Panc1 (cell line): ENCODE measurements around the gene ATF1. TPM values are rescaled to one million over a fixed set of nuclear protein-coding genes. Genes with fewer than 3 reads are reported as not detected.

ENCODE experiments used
- ATAC-seq: fragments of 200-7000 bp; cut with Tn5 transposase; 2 replicates; pipeline ENCODE4 v1.9.1; 2020; ENCODE audit warnings: mild to moderate bottlenecking, moderate library complexity
- BruUV-seq: library from RNA; stranded (reverse); fragments of 400-500 nt; replicated peaks from 2 replicates; lab custom pipeline; 2021; lab: Mats Ljungman, UMichigan
- CTCF ChIA-PET: fragments of 300-600 bp; sonication (Branson Sonifier 250); formaldehyde crosslinking; loops from one replicate; lab custom pipeline; 2022; ENCODE audit warnings: antibody characterized with exemption; lab: Charles Lee
- POLR2A ChIA-PET: fragments of 300-600 bp; sonication (Branson Sonifier 250); formaldehyde crosslinking; loops from one replicate; lab custom pipeline; 2022; ENCODE audit warnings: antibody characterized with exemption; lab: Charles Lee
- DNase-seq: peaks from one replicate; pipeline ENCODE4 v3.0.0-alpha.2; 2010; ENCODE audit warnings: low read depth, low spot score
- H3K27ac ChIP-seq: 2 replicates; pipeline ENCODE4 v1.5.1; 2011; ENCODE audit warnings: mild to moderate bottlenecking, low read length, inconsistent platforms
- H3K27me3 ChIP-seq: fragments of 200-500 bp; sonication (Bioruptor generic); 2 replicates; pipeline ENCODE4 v1.6.0; 2014; ENCODE audit warnings: low read length, inconsistent platforms; ENCODE audit not compliant: control insufficient read depth, insufficient read depth
- H3K36me3 ChIP-seq: fragments of 200-500 bp; sonication (Bioruptor generic); 2 replicates; pipeline ENCODE4 v1.5.1; 2014; ENCODE audit warnings: inconsistent platforms, mild to moderate bottlenecking, low read length, moderate library complexity; ENCODE audit not compliant: control insufficient read depth, insufficient read depth
- H3K4me1 ChIP-seq: 2 replicates; pipeline ENCODE4 v1.5.1; 2011; ENCODE audit warnings: inconsistent platforms, mild to moderate bottlenecking, low read length, moderate library complexity; ENCODE audit not compliant: control insufficient read depth, insufficient read depth
- H3K4me3 ChIP-seq, 2 experiments: 2 replicates each; pipeline ENCODE4 v1.5.1; 2011 to 2012; ENCODE audit warnings: low read depth in 2 of 2, low read length in 2 of 2, mild to moderate bottlenecking in 2 of 2, inconsistent platforms in 1 of 2, moderate library complexity in 1 of 2
- H3K9me3 ChIP-seq: fragments of 200-500 bp; sonication (Bioruptor generic); 2 replicates; pipeline ENCODE4 v1.5.1; 2014; ENCODE audit warnings: low read depth, mild to moderate bottlenecking, inconsistent platforms, low read length, moderate library complexity; ENCODE audit not compliant: control insufficient read depth, insufficient read depth
- POLR2AphosphoS5 ChIP-seq: IDR thresholded peaks from 2 replicates; pipeline ENCODE4 v1.6.1; 2012; ENCODE audit warnings: mild to moderate bottlenecking, low read depth, low read length, moderate library complexity
- SIN3A ChIP-seq: IDR thresholded peaks from 2 replicates; pipeline ENCODE4 v1.6.1; 2012; ENCODE audit warnings: low read depth, mild to moderate bottlenecking, low read length, moderate library complexity, borderline replicate concordance; ENCODE audit not compliant: insufficient read depth
- TCF7L2 ChIP-seq: IDR thresholded peaks from 2 replicates; pipeline ENCODE4 v1.6.1; 2011; ENCODE audit warnings: mild to moderate bottlenecking, low read depth, low read length, inconsistent platforms
- in situ Hi-C: cut with HindIII; loops from 2 replicates; pipeline ENCODE4 v1.10.0; 2016; ENCODE audit warnings: low sequenced_read_pairs, low pct_unique_long_range_greater_than_20kb
- intact Hi-C: fragments of 100-400 bp; cut with micrococcal nuclease; formaldehyde crosslinking; loops from one replicate; pipeline ENCODE4 v1.10.0; 2022; ENCODE audit not compliant: unreplicated experiment
- total RNA-seq: library from RNA; stranded (reverse); gene quantifications from one replicate; pipeline ENCODE4 v1.2.1, GENCODE V29; 2021; ENCODE audit not compliant: unreplicated experiment
- TF ChIP-seq, protein P1 (sequence below), 2 experiments: IDR thresholded peaks; 2 replicates each; pipeline ENCODE4 v1.6.1; 2011 to 2012; ENCODE audit warnings: low read depth in 2 of 2, control low read depth in 1 of 2, low read length in 1 of 2, mild to moderate bottlenecking in 1 of 2, moderate library complexity in 1 of 2; ENCODE audit not compliant: insufficient read depth in 1 of 2
- TF ChIP-seq, protein P2 (sequence below): fragments of 450-650 bp; IDR thresholded peaks from 2 replicates; pipeline ENCODE4 v1.5.1; 2017; ENCODE audit warnings: mild to moderate bottlenecking

The ATF1 gene
- total RNA-seq, 1 experiment from 2014 or later = 52.2 TPM

DNA sequence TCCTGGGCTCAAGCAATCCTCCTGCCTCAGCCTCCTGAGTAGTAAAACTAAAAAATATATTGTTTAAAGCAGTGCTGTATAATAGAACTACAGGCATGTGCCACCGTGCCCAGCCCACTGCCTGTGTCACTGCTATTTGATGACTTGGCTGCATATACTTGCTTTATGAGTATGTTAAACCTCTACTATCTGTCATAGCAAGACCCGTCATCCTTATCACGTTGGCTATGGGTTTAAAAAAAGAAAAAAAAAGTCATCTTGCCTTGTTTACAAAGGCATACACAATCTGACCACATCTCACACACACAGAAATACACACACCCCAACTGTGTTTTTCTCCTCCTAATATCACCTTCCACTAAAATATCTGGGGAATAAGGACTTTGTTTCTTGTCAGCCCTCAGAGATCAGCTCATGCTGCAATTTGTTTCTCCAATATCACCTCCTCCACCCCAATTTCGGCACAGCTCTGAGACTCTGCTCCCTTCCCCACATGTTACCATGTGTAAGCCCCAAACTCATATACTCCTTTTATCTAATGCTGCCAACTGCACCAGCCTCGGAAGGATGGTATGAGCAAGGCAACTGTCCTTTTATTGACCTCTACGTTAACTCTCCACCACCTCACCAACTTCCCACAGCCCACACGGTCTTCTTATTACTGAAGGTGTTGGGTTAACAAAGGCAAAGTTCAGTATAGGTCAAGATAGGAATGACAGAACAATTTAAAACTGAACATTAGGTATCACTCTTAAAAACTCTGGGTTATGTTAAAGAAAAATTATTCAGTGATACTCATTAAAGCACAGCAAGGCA is 78.0 kb downstream of the ATF1 start:
- H3K9me3 ChIP-seq = no peaks in the 10 kb centered on the region; the same call in 1 of the 2 replicates
- no peak overlapping the region for H3K4me3 ChIP-seq
- no peaks in the 10 kb centered on the region for H3K4me1 ChIP-seq
- H3K27ac ChIP-seq = no peak overlapping the region
- intact Hi-C loops (no loop called here), in situ Hi-C loops (no loop called here)
- POLR2A ChIA-PET = interaction anchor here (0.6 kb wide), 1 partner anchor 13 kb away, joined by 3 read pairs; no protein-coding TSS in a partner anchor
- no TSS peak for BruUV-seq
- no peak for ATAC-seq
- H3K36me3 ChIP-seq = no peaks in the 10 kb centered on the region
- no peak for TF ChIP-seq TCF7L2
- TF ChIP-seq SIN3A = no peak
- TF ChIP-seq, protein P1, sequence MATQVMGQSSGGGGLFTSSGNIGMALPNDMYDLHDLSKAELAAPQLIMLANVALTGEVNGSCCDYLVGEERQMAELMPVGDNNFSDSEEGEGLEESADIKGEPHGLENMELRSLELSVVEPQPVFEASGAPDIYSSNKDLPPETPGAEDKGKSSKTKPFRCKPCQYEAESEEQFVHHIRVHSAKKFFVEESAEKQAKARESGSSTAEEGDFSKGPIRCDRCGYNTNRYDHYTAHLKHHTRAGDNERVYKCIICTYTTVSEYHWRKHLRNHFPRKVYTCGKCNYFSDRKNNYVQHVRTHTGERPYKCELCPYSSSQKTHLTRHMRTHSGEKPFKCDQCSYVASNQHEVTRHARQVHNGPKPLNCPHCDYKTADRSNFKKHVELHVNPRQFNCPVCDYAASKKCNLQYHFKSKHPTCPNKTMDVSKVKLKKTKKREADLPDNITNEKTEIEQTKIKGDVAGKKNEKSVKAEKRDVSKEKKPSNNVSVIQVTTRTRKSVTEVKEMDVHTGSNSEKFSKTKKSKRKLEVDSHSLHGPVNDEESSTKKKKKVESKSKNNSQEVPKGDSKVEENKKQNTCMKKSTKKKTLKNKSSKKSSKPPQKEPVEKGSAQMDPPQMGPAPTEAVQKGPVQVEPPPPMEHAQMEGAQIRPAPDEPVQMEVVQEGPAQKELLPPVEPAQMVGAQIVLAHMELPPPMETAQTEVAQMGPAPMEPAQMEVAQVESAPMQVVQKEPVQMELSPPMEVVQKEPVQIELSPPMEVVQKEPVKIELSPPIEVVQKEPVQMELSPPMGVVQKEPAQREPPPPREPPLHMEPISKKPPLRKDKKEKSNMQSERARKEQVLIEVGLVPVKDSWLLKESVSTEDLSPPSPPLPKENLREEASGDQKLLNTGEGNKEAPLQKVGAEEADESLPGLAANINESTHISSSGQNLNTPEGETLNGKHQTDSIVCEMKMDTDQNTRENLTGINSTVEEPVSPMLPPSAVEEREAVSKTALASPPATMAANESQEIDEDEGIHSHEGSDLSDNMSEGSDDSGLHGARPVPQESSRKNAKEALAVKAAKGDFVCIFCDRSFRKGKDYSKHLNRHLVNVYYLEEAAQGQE (IDR thresholded peaks at IDR 0.05; ENCODE audit: insufficient read depth in 1 of 2, low read depth in 2 of 2, low read length in 1 of 2) = no peak
- TF ChIP-seq, protein P2, sequence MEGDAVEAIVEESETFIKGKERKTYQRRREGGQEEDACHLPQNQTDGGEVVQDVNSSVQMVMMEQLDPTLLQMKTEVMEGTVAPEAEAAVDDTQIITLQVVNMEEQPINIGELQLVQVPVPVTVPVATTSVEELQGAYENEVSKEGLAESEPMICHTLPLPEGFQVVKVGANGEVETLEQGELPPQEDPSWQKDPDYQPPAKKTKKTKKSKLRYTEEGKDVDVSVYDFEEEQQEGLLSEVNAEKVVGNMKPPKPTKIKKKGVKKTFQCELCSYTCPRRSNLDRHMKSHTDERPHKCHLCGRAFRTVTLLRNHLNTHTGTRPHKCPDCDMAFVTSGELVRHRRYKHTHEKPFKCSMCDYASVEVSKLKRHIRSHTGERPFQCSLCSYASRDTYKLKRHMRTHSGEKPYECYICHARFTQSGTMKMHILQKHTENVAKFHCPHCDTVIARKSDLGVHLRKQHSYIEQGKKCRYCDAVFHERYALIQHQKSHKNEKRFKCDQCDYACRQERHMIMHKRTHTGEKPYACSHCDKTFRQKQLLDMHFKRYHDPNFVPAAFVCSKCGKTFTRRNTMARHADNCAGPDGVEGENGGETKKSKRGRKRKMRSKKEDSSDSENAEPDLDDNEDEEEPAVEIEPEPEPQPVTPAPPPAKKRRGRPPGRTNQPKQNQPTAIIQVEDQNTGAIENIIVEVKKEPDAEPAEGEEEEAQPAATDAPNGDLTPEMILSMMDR = no peak
- DNase-seq = no peak
- CTCF ChIA-PET = interaction anchor here (0.6 kb wide), 1 partner anchor 321 kb away, joined by 7 read pairs; no protein-coding TSS in a partner anchor
- H3K27me3 ChIP-seq = no peaks in the 10 kb centered on the region

DNA sequence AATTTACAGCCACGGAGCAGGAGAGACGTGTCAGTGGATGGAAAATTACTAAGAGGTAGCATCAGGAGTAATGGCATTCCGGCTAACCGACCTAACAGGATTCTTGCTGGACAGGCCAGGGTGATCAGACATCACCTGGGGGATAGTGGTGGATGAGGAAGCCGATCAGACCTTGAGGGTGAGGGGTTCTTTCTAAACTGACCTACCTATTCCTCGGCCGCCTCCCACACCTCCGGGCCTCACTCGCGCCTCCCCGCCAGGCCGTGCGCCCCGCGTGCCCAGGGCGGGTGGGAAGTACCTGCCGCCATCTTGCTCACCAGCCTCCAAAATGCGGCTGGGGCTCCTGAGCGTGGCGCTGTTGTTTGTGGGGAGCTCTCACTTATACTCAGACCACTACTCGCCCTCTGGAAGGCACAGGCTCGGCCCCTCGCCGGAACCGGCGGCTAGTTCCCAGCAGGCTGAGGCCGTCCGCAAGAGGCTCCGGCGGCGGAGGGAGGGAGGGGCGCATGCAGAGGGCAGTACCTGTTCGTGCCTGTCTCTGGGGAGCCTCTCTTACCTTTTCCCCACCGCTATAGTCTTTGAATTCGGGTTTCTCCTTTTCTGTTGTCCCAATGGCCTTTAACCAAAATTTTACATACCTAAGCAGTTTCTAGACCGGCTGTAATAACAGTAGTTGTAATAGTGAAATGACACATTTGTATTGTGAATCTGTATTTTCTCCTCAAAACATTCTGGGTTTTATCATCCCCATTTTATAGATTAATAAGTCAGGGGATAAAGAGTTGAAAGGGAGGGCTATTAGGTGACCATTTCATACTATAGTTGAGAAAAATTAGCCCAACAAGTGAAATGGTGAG is 79.0 kb downstream of the ATF1 start, which contains the start of gene TMPRSS12:
Gene TMPRSS12 (plus strand): TSS at position 290 of the 857 bp plus-strand sequence. CDS start 39 bp downstream, at position 329.
- no peak for TF ChIP-seq POLR2AphosphoS5
- DNase-seq (no peak), ATAC-seq (no peak)
- no peak within 1 kb of the TSS for H3K4me3 ChIP-seq
- H3K27me3 ChIP-seq = no peaks in the 10 kb centered on the region
- no peak within 1 kb of the TSS for H3K27ac ChIP-seq
- intact Hi-C loops = no loop called here
- H3K4me1 ChIP-seq = no peaks in the 10 kb centered on the region
- CTCF ChIA-PET = interaction anchor here (0.6 kb wide), 1 partner anchor 322 kb away, joined by 7 read pairs; no protein-coding TSS in a partner anchor
- no peaks in the 10 kb centered on the region; the same call in 1 of the 2 replicates for H3K9me3 ChIP-seq
- H3K36me3 ChIP-seq = no peaks in the 10 kb centered on the region
- in situ Hi-C loops = no loop called here
- BruUV-seq = no TSS peak
- POLR2A ChIA-PET = no interaction called here
